SHP77 treated with DMSO at 0.1 percent for 48 hours (cell line): ENCODE data around the gene HPCAL1.

Source experiments
- DNase-seq: peaks from one replicate; lab custom pipeline; 2025; lab: John Stamatoyannopoulos, UW

The HPCAL1 gene

DNA sequence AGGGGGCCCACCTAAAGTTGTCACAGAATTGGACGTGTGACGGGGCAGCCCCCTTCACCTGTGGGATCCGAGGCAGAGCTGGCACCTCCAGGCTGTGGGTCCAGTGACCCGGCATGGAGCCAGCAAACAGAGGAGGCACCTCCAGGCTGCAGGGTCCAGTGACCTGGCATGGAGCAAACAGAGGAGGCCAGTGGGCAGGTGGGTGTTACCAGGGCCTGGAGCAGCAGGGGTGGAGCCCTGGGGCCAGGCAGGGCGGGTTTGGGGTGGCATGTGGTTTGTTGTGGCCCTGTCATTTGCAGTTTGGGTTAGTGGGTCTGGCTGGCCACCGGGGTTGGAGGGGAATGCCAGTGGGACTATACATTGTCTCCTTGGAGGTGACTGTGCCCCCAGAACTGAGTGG is 68.2 kb downstream of the HPCAL1 start:
- DNase-seq: no peak

DNA sequence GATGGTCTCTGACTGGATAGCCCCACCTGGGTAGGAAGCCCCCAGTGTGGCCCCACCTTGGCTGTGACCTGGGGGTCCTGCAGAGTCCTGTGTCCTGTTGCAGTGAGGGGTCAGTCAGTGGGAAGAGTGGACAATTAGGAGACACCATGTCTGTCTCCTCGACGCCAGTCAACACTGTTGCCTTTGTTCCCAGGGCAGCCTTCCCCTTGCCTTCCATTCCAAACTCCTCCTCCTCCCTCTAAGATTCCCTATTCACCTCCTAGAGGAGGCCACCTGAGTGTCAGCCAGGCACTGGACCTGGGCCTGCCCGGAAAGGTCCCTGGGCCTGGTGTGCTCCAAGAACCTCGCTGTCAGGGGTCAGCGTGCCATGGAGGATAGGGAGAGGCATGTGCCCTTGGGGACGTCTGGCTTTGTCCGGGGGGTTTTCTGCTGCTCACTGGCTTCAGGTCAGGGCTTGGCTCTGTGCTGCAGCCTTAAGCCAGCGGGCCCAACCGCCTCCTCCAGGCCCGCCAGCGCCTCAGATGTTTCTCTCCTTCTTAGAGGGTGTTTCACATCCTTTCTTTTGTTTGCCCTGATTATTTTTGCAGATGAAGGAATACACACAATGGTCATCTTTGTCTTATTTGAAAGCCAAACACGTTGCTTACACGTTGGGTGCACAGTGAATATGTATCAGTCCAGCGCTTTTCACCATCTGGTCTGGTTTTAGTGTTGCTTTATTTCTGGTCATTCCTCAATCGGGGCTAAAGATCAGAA is 68.9 kb downstream of the HPCAL1 start:
- no peak for DNase-seq

DNA sequence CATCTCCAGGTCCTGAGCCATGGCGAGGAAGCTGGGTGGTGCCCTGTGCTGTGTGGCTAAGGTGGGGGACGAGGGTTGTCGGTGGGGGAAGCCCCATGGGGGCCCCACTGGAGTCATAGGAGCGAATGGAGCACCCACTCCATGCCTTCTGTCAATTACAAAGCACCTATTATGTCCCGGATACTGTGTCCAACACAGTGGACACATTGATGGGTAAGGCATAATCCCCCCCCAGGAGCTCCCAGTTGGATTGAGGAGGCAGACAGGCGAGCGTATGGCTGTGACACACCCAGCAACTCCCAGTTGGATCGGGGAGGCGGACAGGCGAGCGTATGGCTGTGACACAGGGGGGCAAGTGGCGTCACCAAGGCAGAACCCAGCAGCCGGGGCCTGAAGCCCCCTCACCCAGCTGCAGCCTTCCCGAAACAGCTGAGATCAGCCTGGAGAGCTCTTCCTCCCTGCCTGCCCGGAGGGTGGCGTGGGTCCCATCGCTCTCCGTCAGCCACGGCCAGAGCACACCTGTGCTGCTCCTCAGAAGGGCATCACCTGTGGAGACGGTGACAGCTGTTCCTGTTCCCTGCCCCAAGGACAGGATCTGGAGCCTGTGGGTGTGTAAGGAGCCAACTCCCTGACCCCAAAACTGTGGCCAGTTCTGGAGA is 69.6 kb downstream of the HPCAL1 start:
- no peak for DNase-seq

- DNase-seq: no peak
Measured at GRCh38 chr2:10372862-10373240, 70.1 kb downstream of the HPCAL1 start.

- DNase-seq: no peak
Measured at GRCh38 chr2:10373931-10374330, 71.2 kb downstream of the HPCAL1 start.

GRCh38 chr2:10374362-10374943 is 71.7 kb downstream of the HPCAL1 start:
- DNase-seq: no peak

DNA sequence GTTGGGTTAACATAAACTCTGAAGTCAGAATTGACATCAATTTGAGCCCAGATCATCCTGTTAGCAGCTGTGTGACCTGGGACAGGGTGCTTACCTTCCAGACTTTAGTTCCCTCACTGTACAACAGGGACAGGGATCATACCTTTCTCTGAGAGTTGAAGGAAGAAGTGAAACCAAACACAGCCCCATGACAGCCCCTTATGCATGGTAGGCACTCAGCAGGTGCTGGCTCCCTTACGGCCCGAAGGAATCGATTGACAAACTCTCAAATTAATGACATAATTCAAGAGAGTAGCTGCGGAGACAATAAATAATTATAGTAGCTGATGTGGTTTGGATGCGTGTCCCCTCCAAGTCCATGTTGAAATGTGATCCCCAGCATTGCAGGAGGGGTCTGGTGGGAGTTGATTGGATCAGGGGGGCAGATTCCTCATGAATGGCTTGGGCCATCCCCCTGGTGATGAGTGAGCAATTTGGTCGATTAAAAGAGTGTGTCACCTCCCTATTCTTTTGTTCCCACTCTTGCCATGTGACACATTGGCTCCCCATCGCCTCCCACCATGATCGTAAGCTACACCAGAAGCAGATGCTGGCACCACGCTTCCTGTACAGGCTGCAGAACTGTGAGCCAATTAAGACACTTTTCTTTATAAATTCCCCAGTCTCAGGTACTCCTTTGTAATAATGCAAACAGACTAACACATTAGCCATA is 73.0 kb downstream of the HPCAL1 start:
- no peak for DNase-seq

GRCh38 chr2:10377052-10377746 is 74.5 kb downstream of the HPCAL1 start:
- DNase-seq: no peak

- DNase-seq: no peak
Measured at GRCh38 chr2:10377747-10378085, 75.0 kb downstream of the HPCAL1 start.

DNA sequence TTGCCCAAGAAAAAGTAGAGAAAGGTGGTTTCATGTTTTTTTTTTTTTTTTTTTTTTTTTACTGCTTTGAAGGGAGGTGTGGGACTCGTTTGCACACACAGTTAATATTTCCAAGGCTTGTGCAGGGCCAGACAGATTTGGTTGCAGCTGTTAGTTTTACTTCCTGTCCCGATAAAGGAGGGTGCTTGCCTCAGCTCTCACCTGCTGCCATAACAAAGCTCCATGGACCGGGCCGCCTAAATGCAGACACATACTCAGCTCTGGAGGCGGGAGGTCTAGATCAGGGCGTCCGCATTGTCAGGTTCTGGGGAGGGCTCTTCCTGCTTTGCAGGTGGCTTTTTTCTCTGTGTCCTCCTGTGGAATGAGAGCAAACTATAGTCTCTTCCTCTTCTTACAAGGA is 75.5 kb downstream of the HPCAL1 start:
- no peak for DNase-seq

- no peak for DNase-seq
Measured at GRCh38 chr2:10380048-10380926, 77.6 kb downstream of the HPCAL1 start.

- DNase-seq: no peak
Measured at GRCh38 chr2:10381997-10382353, 79.3 kb downstream of the HPCAL1 start.

DNA sequence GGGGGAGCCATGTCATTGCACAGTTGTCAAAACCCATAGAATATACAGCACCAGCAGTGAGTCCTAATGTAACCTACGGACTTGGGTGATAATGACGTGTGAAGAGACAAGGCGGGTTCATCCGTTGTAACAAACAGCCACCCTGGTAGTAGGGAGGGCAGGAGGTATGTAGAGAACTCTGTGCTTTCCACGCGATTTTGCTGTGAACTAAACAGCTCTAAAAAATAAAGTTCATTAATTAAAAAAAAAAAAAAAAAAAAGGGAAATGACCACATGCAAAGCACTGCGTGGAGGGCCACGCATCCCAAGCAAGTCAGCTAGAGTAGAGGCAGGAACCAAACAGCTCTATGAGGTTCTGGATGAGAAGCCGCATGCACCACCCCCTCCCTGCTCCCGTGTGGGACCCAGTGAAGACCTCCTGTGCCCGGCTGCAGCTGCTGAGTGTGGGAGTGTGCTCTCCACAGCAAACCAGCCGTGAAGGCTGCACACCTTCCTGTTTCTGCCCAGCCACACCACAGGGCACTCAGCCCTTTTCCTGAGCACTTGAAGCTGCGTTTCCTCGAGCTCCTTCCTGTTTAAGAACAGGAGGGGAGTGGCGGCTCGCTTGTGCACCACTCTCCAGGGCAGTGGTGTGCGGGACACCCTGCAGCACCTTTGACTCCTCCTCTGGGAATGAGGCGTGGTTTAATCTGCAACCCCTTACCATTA is 79.8 kb downstream of the HPCAL1 start:
- DNase-seq: no peak

DNA sequence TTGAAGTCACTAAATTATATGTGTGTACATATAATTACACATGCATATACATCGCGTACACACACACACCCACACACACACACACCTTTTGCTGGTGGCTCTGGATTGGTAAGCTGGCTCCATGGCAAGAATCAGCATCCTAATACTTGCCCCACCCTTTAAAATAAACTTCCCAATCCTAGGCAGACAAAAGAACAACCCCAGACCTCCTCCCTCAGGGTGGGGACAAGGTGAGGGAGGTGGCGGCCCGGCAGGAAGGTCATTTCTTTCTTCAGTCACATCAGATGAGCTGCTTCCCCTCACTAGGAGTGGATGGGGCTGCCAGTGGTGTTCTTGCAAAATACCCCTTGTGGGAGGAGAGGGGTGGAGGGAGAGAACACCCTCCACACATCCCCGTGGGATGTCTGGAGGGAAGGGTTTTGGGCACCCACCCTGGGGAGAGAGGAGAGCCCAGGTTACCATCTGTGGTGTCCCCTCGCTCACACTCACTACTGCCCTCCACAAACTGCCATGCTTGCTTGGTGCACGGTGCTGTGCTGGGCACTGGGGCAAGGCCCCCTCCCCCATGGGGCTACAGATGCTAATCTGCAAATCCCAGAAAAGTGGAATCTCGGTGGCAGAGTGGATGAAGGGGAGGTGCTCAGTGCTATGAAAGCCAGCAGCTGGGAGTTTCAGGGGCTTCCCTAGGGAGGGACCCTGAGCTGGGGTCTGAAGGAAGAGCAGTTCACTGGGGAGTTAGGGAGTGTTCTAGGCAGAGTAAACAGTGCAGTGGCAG is 81.4 kb downstream of the HPCAL1 start:
- DNase-seq: no peak

DNA sequence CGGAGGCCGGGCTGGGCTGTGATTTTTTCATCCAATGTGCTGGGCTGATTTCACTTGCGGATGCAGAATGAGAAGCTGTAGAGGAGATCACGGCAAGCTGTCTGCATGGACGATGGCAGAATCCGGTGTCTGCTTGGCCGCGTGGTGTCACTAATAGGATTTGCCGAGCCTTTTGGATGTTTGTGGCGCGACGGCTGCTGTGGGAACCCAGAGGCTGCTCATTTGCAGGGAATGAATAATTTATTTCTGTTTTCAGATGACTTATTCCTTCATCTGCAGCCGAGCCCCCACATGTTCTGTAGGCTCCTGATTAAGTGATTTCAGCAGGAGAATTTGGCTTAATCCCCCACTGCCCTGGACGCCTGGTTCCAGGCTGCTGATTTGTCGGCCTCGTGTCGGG is 82.8 kb downstream of the HPCAL1 start:
- DNase-seq: no peak

- DNase-seq: no peak
Measured at GRCh38 chr2:10385933-10386773, 83.4 kb downstream of the HPCAL1 start.

DNA sequence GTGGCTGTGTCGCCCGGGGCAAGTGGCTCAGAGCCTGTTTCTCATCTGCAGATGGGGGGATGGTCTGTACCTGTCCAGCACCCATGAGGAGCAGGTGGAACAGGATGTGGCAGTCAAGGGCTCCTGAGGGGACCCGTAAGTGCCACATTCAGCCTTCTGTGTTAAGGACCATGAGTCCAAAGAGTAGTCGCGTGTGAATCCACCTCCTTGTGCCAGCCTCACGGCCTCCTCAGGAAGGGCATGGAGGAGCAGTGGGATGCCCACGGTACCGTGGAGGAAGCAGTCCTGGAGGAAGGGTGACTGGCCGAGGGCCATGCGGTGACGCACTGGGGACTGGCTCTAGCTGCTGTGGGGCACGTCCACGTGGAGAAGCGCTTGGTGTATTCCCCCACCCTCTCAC is 84.3 kb downstream of the HPCAL1 start:
- DNase-seq: no peak

GRCh38 chr2:10388954-10389560 is 86.4 kb downstream of the HPCAL1 start:
- no peak for DNase-seq

DNA sequence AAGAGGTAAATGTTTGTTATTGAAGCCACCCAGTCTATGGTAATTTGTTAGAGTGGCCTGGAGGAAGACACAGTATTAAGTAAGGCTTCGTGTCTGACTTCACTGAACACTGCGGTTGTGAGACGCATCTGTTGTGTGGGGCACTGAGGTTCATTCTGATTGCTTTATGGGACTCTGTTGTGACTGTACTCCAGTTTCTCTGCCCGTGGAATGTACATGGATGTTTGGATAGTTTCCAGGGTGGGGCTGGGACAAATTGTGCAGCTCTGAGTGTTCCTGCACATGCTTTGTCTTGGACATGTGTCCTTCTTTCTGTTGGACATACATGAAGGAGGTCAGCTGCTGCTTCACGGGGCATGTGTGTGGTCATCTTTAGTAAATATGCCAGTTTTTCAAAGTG is 86.9 kb downstream of the HPCAL1 start:
- no peak for DNase-seq
